ENCODE data around the gene PTGFRN. TPM values are rescaled to one million over a fixed set of nuclear protein-coding genes. Genes with fewer than 3 reads are reported as not detected.

Gene PTGFRN
- total and polyA plus RNA-seq, 2 of the 8 experiments (the other 6 are each of a cell fraction or from before 2014, with no cell fraction given), result 13.0 to 32.6 TPM

- TF ChIP-seq RXRA (IDR thresholded peaks at IDR 0.05; ENCODE audit: insufficient read depth, low read depth, low read length) (no peak), TEAD4 (IDR thresholded peaks at IDR 0.05; ENCODE audit: low read depth, low read length) (no peak), EGR1 (IDR thresholded peaks at IDR 0.05; ENCODE audit: borderline replicate concordance, low read depth, low read length) (no peak)
- no peak overlapping the region for H3K56ac ChIP-seq (replicated peaks; ENCODE audit: insufficient read length, low read depth, low read length)
- peaks cover 0 to 10% (median 3%) of the 10 kb centered on the region in 4 experiments; a peak in 6 of 7 replicates for H3K4me1 ChIP-seq (replicated peaks in 1 of 4; ENCODE audit: control insufficient read depth in 3 of 4, insufficient read depth in 4 of 4, low read length in 3 of 4)
- no peaks in the 10 kb centered on the region; the same call in 1 of the 2 replicates for H3K23me2 ChIP-seq (ENCODE audit: low read depth, low read length)
- no peaks in the 10 kb centered on the region for H3K79me2 ChIP-seq (ENCODE audit: control insufficient read depth in 1 of 2, insufficient read depth in 2 of 2, low read length in 2 of 2)
- H3K27me3 ChIP-seq (replicated peaks in 1 of 4; ENCODE audit: control insufficient read depth in 3 of 4, extremely low read depth in 1 of 4, insufficient read depth in 3 of 4, low read length in 3 of 4), result no peaks in the 10 kb centered on the region
- no peak for FAIRE-seq
- no peak overlapping the region for H3K23ac ChIP-seq (ENCODE audit: insufficient read length)
- no peaks in the 10 kb centered on the region for H3K9me3 ChIP-seq (ENCODE audit: insufficient read depth in 2 of 2, low read depth in 1 of 2, low read length in 1 of 2)
- no peak overlapping the region for H2AK5ac ChIP-seq (ENCODE audit: low read depth, low read length)
- H4K8ac ChIP-seq (ENCODE audit: extremely low read depth, insufficient read depth, low read length), result no peak overlapping the region
- no peak overlapping the region for H3K9ac ChIP-seq (replicated peaks in 1 of 4; ENCODE audit: extremely low read depth in 1 of 4, low read depth in 3 of 4, low read length in 3 of 4)
- no peak overlapping the region for H3K4ac ChIP-seq (replicated peaks; ENCODE audit: insufficient read length, low read depth, low read length)
- no peak overlapping the region for H2AFZ ChIP-seq (ENCODE audit: low read length)
- no peak overlapping the region for H2BK20ac ChIP-seq (ENCODE audit: low read length)
- no peak overlapping the region for H3K27ac ChIP-seq (ENCODE audit: low read depth, low read length)
- H3K14ac ChIP-seq (ENCODE audit: insufficient read length), result no peak overlapping the region
- H3K36me3 ChIP-seq (ENCODE audit: control insufficient read depth in 2 of 4, insufficient read depth in 4 of 4, low read length in 3 of 4), result no peaks in the 10 kb centered on the region
- no peak overlapping the region for H2BK120ac ChIP-seq (replicated peaks; ENCODE audit: low read depth, low read length)
- no peak overlapping the region for H4K5ac ChIP-seq (ENCODE audit: insufficient read length, low read depth, low read length)
- no peak overlapping the region for H4K91ac ChIP-seq (replicated peaks; ENCODE audit: insufficient read length, low read length)
- CTCF ChIA-PET (ENCODE audit: partially characterized antibody), result interaction anchor here (1.3 kb wide), 1 partner anchor 236 kb away, joined by 3 read pairs; no protein-coding TSS in a partner anchor
- no peaks in the 10 kb centered on the region for H3K79me1 ChIP-seq (ENCODE audit: low read depth, low read length)
- no peaks in the 10 kb centered on the region for H4K20me1 ChIP-seq (replicated peaks in 1 of 2; ENCODE audit: control insufficient read depth in 1 of 2, insufficient read depth in 2 of 2, low read length in 2 of 2)
- 100% methylated on average over 2 of the region's 2 CpGs; no CpG with 5 or more reads in 1 of the 2 experiments for WGBS, 2 experiments (ENCODE audit: extremely low coverage in 1 of 2, insufficient coverage in 1 of 2, insufficient read length in 1 of 2, insufficient replicate concordance in 2 of 2, low coverage in 1 of 2, low lambda C conversion rate in 2 of 2, missing lambda C conversion rate in 1 of 2)
- no peak overlapping the region for H2BK5ac ChIP-seq (ENCODE audit: low read depth, low read length)
- no peak overlapping the region for H3K4me3 ChIP-seq (ENCODE audit: extremely low read depth in 1 of 4, insufficient read depth in 2 of 4, low read depth in 3 of 4, low read length in 4 of 4)
- H3K18ac ChIP-seq (ENCODE audit: extremely low read depth, low read length), result no peak overlapping the region
- H3K4me2 ChIP-seq (ENCODE audit: insufficient read depth in 1 of 2, low read depth in 2 of 2, low read length in 2 of 2), result no peak overlapping the region
- DNase-seq (ENCODE audit: low read depth in 1 of 2, low spot score in 2 of 2), result no peak
- no peak overlapping the region for H2BK12ac ChIP-seq (ENCODE audit: low read depth, low read length)
- POLR2A ChIA-PET (ENCODE audit: partially characterized antibody), result no interaction called here
- H2BK15ac ChIP-seq (ENCODE audit: low read length), result no peak overlapping the region
Observed at GRCh38 chr1:117000142-117000541, 90.4 kb downstream of the PTGFRN start.

Data from H1 (cell line).